Stimulated activated CD8-positive, alpha-beta memory T cell treated with anti-CD3 and anti-CD28 coated beads, Interleukin-7, amount 100 ng/mL, for 4 hours (primary cell): ENCODE results near the gene HLF.

Experiments used
- DNase-seq, 2 donors: peaks; one replicate each; pipeline ENCODE4 v3.0.0-alpha.2; 2020; ENCODE audit warnings: low read depth in 2 of 2

Gene HLF

GRCh38 chr17:55332296-55333041, 67.7 kb downstream of the HLF start:
- DNase-seq, result no peak

GRCh38 chr17:55334285-55334684, 69.5 kb downstream of the HLF start:
- no peak for DNase-seq

GRCh38 chr17:55334881-55335540, 70.3 kb downstream of the HLF start:
- DNase-seq, result no peak

- DNase-seq, result no peak
Observed at GRCh38 chr17:55335625-55336024, 70.9 kb downstream of the HLF start.

- DNase-seq, result no peak
Observed at GRCh38 chr17:55336426-55336825, 71.7 kb downstream of the HLF start.

GRCh38 chr17:55340176-55340575, 75.4 kb downstream of the HLF start:
- DNase-seq, result no peak

- DNase-seq, result no peak
Observed at GRCh38 chr17:55340686-55341085, 75.9 kb downstream of the HLF start.

GRCh38 chr17:55341432-55341831, 76.7 kb downstream of the HLF start:
- DNase-seq, result no peak

GRCh38 chr17:55342800-55343585, 78.2 kb downstream of the HLF start:
- no peak for DNase-seq

- DNase-seq, result no peak
Observed at GRCh38 chr17:55343900-55344513, 79.2 kb downstream of the HLF start.

- DNase-seq, result no peak
Observed at GRCh38 chr17:55344514-55344997, 79.8 kb downstream of the HLF start.

GRCh38 chr17:55345132-55345531, 80.4 kb downstream of the HLF start:
- no peak for DNase-seq

- no peak for DNase-seq
Observed at GRCh38 chr17:55346658-55347057, 81.9 kb downstream of the HLF start.

- no peak for DNase-seq
Observed at GRCh38 chr17:55347341-55347740, 82.6 kb downstream of the HLF start.

- peak in 1 of 2 donors; percentile 1 for DNase-seq
Observed at GRCh38 chr17:55348749-55349354, 84.1 kb downstream of the HLF start.

- no peak for DNase-seq
Observed at GRCh38 chr17:55350825-55351205, 86.1 kb downstream of the HLF start.

- no peak for DNase-seq
Observed at GRCh38 chr17:55351226-55351625, 86.5 kb downstream of the HLF start.

GRCh38 chr17:55354010-55354409, 89.2 kb downstream of the HLF start:
- DNase-seq, result no peak

- no peak for DNase-seq
Observed at GRCh38 chr17:55354941-55355340, 90.2 kb downstream of the HLF start.

- peak; percentile 24 to 60 for DNase-seq
Observed at GRCh38 chr17:55356434-55357328, 91.9 kb downstream of the HLF start.

GRCh38 chr17:55360971-55361370, 96.2 kb downstream of the HLF start:
- DNase-seq, result no peak
